Panc1 (cell line): ENCODE results near the gene CATSPER4. TPM values are rescaled to one million over a fixed set of nuclear protein-coding genes. Genes with fewer than 3 reads are reported as not detected.

Experiments used
- ATAC-seq: fragments of 200-7000 bp; cut with Tn5 transposase; 2 replicates; pipeline ENCODE4 v1.9.1; 2020; ENCODE audit warnings: mild to moderate bottlenecking, moderate library complexity
- Bru-seq: library from RNA; stranded (reverse); fragments of 400-500 nt; gene quantifications from one replicate; lab custom pipeline; 2021; lab: Mats Ljungman, UMichigan
- BruChase-seq, 2 experiments: library from RNA; stranded (reverse); fragments of 400-500 nt; gene quantifications; one replicate each; lab custom pipeline; 2021; lab: Mats Ljungman, UMichigan
- BruUV-seq: library from RNA; stranded (reverse); fragments of 400-500 nt; replicated peaks from 2 replicates; lab custom pipeline; 2021; lab: Mats Ljungman, UMichigan
- CTCF ChIA-PET: fragments of 300-600 bp; sonication (Branson Sonifier 250); formaldehyde crosslinking; loops from one replicate; lab custom pipeline; 2022; ENCODE audit warnings: antibody characterized with exemption; lab: Charles Lee
- POLR2A ChIA-PET: fragments of 300-600 bp; sonication (Branson Sonifier 250); formaldehyde crosslinking; loops from one replicate; lab custom pipeline; 2022; ENCODE audit warnings: antibody characterized with exemption; lab: Charles Lee
- DNase-seq: peaks from one replicate; pipeline ENCODE4 v3.0.0-alpha.2; 2010; ENCODE audit warnings: low read depth, low spot score
- H3K27ac ChIP-seq: 2 replicates; pipeline ENCODE4 v1.5.1; 2011; ENCODE audit warnings: mild to moderate bottlenecking, low read length, inconsistent platforms
- H3K27me3 ChIP-seq: fragments of 200-500 bp; sonication (Bioruptor generic); 2 replicates; pipeline ENCODE4 v1.6.0; 2014; ENCODE audit warnings: low read length, inconsistent platforms; ENCODE audit not compliant: control insufficient read depth, insufficient read depth
- H3K36me3 ChIP-seq: fragments of 200-500 bp; sonication (Bioruptor generic); 2 replicates; pipeline ENCODE4 v1.5.1; 2014; ENCODE audit warnings: inconsistent platforms, mild to moderate bottlenecking, low read length, moderate library complexity; ENCODE audit not compliant: control insufficient read depth, insufficient read depth
- H3K4me1 ChIP-seq: 2 replicates; pipeline ENCODE4 v1.5.1; 2011; ENCODE audit warnings: inconsistent platforms, mild to moderate bottlenecking, low read length, moderate library complexity; ENCODE audit not compliant: control insufficient read depth, insufficient read depth
- H3K4me3 ChIP-seq, 2 experiments: 2 replicates each; pipeline ENCODE4 v1.5.1; 2011 to 2012; ENCODE audit warnings: low read depth in 2 of 2, low read length in 2 of 2, mild to moderate bottlenecking in 2 of 2, inconsistent platforms in 1 of 2, moderate library complexity in 1 of 2
- H3K9me3 ChIP-seq: fragments of 200-500 bp; sonication (Bioruptor generic); 2 replicates; pipeline ENCODE4 v1.5.1; 2014; ENCODE audit warnings: low read depth, mild to moderate bottlenecking, inconsistent platforms, low read length, moderate library complexity; ENCODE audit not compliant: control insufficient read depth, insufficient read depth
- CTCF ChIP-seq: fragments of 450-650 bp; IDR thresholded peaks from 2 replicates; pipeline ENCODE4 v1.5.1; 2017; ENCODE audit warnings: mild to moderate bottlenecking
- POLR2AphosphoS5 ChIP-seq: IDR thresholded peaks from 2 replicates; pipeline ENCODE4 v1.6.1; 2012; ENCODE audit warnings: mild to moderate bottlenecking, low read depth, low read length, moderate library complexity
- REST ChIP-seq, 2 experiments: IDR thresholded peaks; 2 replicates each; pipeline ENCODE4 v1.6.1; 2011 to 2012; ENCODE audit warnings: low read depth in 2 of 2, control low read depth in 1 of 2, low read length in 1 of 2, mild to moderate bottlenecking in 1 of 2, moderate library complexity in 1 of 2; ENCODE audit not compliant: insufficient read depth in 1 of 2
- SIN3A ChIP-seq: IDR thresholded peaks from 2 replicates; pipeline ENCODE4 v1.6.1; 2012; ENCODE audit warnings: low read depth, mild to moderate bottlenecking, low read length, moderate library complexity, borderline replicate concordance; ENCODE audit not compliant: insufficient read depth
- TCF7L2 ChIP-seq: IDR thresholded peaks from 2 replicates; pipeline ENCODE4 v1.6.1; 2011; ENCODE audit warnings: mild to moderate bottlenecking, low read depth, low read length, inconsistent platforms
- in situ Hi-C: cut with HindIII; loops from 2 replicates; pipeline ENCODE4 v1.10.0; 2016; ENCODE audit warnings: low sequenced_read_pairs, low pct_unique_long_range_greater_than_20kb
- intact Hi-C: fragments of 100-400 bp; cut with micrococcal nuclease; formaldehyde crosslinking; loops from one replicate; pipeline ENCODE4 v1.10.0; 2022; ENCODE audit not compliant: unreplicated experiment
- long read RNA-seq: library from polyadenylated mRNA; unstranded; transcript quantifications from one replicate; pipeline ENCODE4 v2.0.0, GENCODE V29; 2021; ENCODE audit not compliant: unreplicated experiment
- polyA plus RNA-seq: library from polyadenylated mRNA; unstranded; fragments of >200 nt; gene quantifications from one replicate; pipeline ENCODE4 v1.2.1, GENCODE V29; 2012; ENCODE audit warnings: missing spikeins; ENCODE audit not compliant: insufficient read length
- total RNA-seq: library from RNA; stranded (reverse); gene quantifications from one replicate; pipeline ENCODE4 v1.2.1, GENCODE V29; 2021; ENCODE audit not compliant: unreplicated experiment

The CATSPER4 gene
- not detected for total RNA-seq
- polyA plus RNA-seq = not detected
- not detected for Bru-seq, nascent RNA
- BruChase-seq, experiment 1, labeled RNA remaining after a 2-hour chase = percentile 13 among the genes with signal in this experiment
- percentile 14 among the genes with signal in this experiment for BruChase-seq, experiment 2, labeled RNA remaining after a 6-hour chase
- long read RNA-seq = 0 reads

- Histone ChIP-seq H3K4me1 (no peaks in the 10 kb centered on the region), H3K27ac (no peak within 1 kb of the TSS), H3K9me3 (no peaks in the 10 kb centered on the region), H3K36me3 (no peaks in the 10 kb centered on the region), H3K27me3 (no peaks in the 10 kb centered on the region), H3K4me3 (no peak within 1 kb of the TSS)
- TF ChIP-seq SIN3A (no peak), POLR2AphosphoS5 (no peak), CTCF (no peak), REST (IDR thresholded peaks at IDR 0.05; ENCODE audit: insufficient read depth in 1 of 2, low read depth in 2 of 2, low read length in 1 of 2) (no peak), TCF7L2 (no peak)
- POLR2A ChIA-PET = no interaction called here
- no TSS peak for BruUV-seq
- intact Hi-C loops = no loop called here
- in situ Hi-C loops = no loop called here
- ATAC-seq = peak; percentile 66
- no peak for DNase-seq
- CTCF ChIA-PET = interaction anchor here (2.5 kb wide), 1 partner anchor 43 kb away, joined by 10 read pairs; the partner anchor contains the start of gene CEP85
These were observed at the start of gene CATSPER4 for GRCh38 chr1:26190373-26190987. Gene CATSPER4, plus strand, starts transcription at chr1:26190602. Its CDS starts 26 bp downstream, at chr1:26190628.

GRCh38 chr1:26142159-26142558 is 48.2 kb upstream of the CATSPER4 start:
- Histone ChIP-seq H3K36me3 (no peaks in the 10 kb centered on the region), H3K27me3 (no peaks in the 10 kb centered on the region), H3K4me3 (peak overlapping the region in 1 of 2 experiments; percentile 43; a peak in 3 of 4 replicates), H3K9me3 (no peaks in the 10 kb centered on the region), H3K27ac (peak overlapping the region; percentile 35; the same call in 1 of the 2 replicates), H3K4me1 (0 out of 2 replicates have a peak, but pooled peaks cover 4% of the 10 kb centered on the region)
- ChIA-PET CTCF (interaction anchor here (0.7 to 1.6 kb wide), 2 partner anchors 8 to 19 kb away, joined by 3 to 6 read pairs; no protein-coding TSS in a partner anchor), POLR2A (no interaction called here)
- DNase-seq (no peak), ATAC-seq (no peak)
- in situ Hi-C loops = no loop called here
- BruUV-seq = no TSS peak
- intact Hi-C loops = no loop called here
- TF ChIP-seq SIN3A (no peak), TCF7L2 (no peak), POLR2AphosphoS5 (no peak), CTCF (no peak)
